Heart left ventricle (tissue), 13 donors: Measurements from ENCODE around the gene ARHGAP15.

Source experiments
- POLR2A ChIP-seq, 2 donors: fragments of 450-650 bp; IDR thresholded peaks; one replicate each; pipeline ENCODE4 v1.6.1; 2017; ENCODE audit warnings: antibody characterized with exemption in 2 of 2, mild to moderate bottlenecking in 2 of 2, moderate library complexity in 2 of 2
- TF ChIP-seq, protein P1 (sequence below), 12 donors: fragments of 200-600 bp; sonication (generic) in 4 of 12; IDR thresholded peaks; one replicate each; pipeline versions ENCODE4 v1.5.0 to v1.8.0; 2018 to 2022; ENCODE audit warnings: antibody characterized with exemption in 12 of 12, mild to moderate bottlenecking in 5 of 12
- donor health status: ischemic (EF 13 %, LVEDD 7.1; RV severe dilation, severe dysfunction).
- donor health status: DM: no; HTN: yes; CAD: no.
- donor health status: DM: no; HTN: no; CAD: no.
- donor health status: ischemic (EF 25% LVEDD 6.9; RV normal size, moderate dysfunction).
- donor health status: ischemic (EF 25% LVEDD 5.7; RV mildly dilated, moderate dysfunction).
- donor health status: ischemic (EF 35%, LVEDD 5.7; RV mildly dilated, moderate dysfunction).
- donor health status: nonischemic (EF 11% LVEDD 7.7; RV severe dilation, severe dysfunction).
- donor health status: DM: yes; HTN: yes; CAD: no.
- donor health status: PGD.
- donor health status: ischemic (EF 29% LVEDD 5.4; RV normal size, mild dysfunction).
- donor health status: nonischemic (EF 23%, LVEDD 6.1; RV moderate dilation, normal function).

DNA sequence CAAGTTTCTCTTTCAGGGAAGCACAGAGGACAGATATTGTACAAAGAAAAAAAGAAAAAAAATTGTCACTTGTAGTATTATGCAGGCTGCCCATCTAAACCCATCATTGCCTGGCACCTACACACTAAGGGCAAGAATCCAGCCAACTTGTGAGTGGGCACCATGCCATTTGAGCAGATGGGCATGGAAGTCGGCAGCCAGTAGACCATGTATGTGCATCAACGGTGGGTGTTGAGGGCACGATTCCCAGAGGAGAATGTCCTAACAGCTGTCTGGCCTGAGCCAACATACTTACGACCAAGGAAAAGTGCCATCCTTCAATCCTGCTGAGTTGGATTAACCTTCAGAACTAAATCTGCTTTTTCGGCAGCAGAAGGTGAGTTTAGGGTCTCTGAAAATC, 63.9 kb downstream of the ARHGAP15 start:
- no peak for TF ChIP-seq POLR2A (IDR thresholded peaks at IDR 0.05)
- TF ChIP-seq, protein P1, sequence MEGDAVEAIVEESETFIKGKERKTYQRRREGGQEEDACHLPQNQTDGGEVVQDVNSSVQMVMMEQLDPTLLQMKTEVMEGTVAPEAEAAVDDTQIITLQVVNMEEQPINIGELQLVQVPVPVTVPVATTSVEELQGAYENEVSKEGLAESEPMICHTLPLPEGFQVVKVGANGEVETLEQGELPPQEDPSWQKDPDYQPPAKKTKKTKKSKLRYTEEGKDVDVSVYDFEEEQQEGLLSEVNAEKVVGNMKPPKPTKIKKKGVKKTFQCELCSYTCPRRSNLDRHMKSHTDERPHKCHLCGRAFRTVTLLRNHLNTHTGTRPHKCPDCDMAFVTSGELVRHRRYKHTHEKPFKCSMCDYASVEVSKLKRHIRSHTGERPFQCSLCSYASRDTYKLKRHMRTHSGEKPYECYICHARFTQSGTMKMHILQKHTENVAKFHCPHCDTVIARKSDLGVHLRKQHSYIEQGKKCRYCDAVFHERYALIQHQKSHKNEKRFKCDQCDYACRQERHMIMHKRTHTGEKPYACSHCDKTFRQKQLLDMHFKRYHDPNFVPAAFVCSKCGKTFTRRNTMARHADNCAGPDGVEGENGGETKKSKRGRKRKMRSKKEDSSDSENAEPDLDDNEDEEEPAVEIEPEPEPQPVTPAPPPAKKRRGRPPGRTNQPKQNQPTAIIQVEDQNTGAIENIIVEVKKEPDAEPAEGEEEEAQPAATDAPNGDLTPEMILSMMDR (IDR thresholded peaks at IDR 0.05), result no peak
